H1 (cell line): ENCODE measurements around the gene SYDE1. TPM values are rescaled to one million over a fixed set of nuclear protein-coding genes. Genes with fewer than 3 reads are reported as not detected.

Experiments used
- CTCF ChIA-PET: fragments of 300-600 bp; sonication (Branson Sonifier 250); formaldehyde crosslinking; loops from one replicate; lab custom pipeline; 2021; ENCODE audit not compliant: partially characterized antibody; lab: Charles Lee
- POLR2A ChIA-PET: fragments of 300-600 bp; sonication (Branson Sonifier 250); formaldehyde crosslinking; loops from one replicate; lab custom pipeline; 2021; ENCODE audit warnings: inconsistent platforms; ENCODE audit not compliant: partially characterized antibody; lab: Charles Lee
- DNase-seq, 2 experiments: peaks; one replicate each; pipeline versions ENCODE4 v3.0.0 to v3.0.0-alpha.2; 2010 to 2022; ENCODE audit warnings: low spot score in 2 of 2, low read depth in 1 of 2, mixed read lengths in 1 of 2
- FAIRE-seq: peaks from 2 replicates; lab custom pipeline; 2011; peaks lifted over from hg19 to GRCh38; lab: Jason Lieb, UNC
- H2AFZ ChIP-seq: 2 replicates; pipeline ENCODE4 v1.8.1; 2012; ENCODE audit warnings: low read length, inconsistent platforms
- H2AK5ac ChIP-seq: 2 replicates; pipeline ENCODE4 v1.6.1; 2013; ENCODE audit warnings: low read depth, low read length
- H2BK120ac ChIP-seq: replicated peaks from 2 replicates; pipeline ENCODE3; 2013; ENCODE audit warnings: low read depth, low read length, inconsistent platforms
- H2BK12ac ChIP-seq: 2 replicates; pipeline ENCODE4 v1.6.1; 2013; ENCODE audit warnings: low read depth, low read length
- H2BK15ac ChIP-seq: 2 replicates; pipeline ENCODE4 v1.6.1; 2013; ENCODE audit warnings: low read length
- H2BK20ac ChIP-seq: 2 replicates; pipeline ENCODE4 v1.6.1; 2013; ENCODE audit warnings: low read length
- H2BK5ac ChIP-seq: 2 replicates; pipeline ENCODE4 v1.6.1; 2013; ENCODE audit warnings: low read depth, low read length
- H3K14ac ChIP-seq: 2 replicates; pipeline ENCODE4 v1.6.1; 2013; ENCODE audit warnings: inconsistent platforms; ENCODE audit not compliant: insufficient read length
- H3K18ac ChIP-seq: 2 replicates; pipeline ENCODE4 v1.6.1; 2013; ENCODE audit warnings: low read length; ENCODE audit errors: extremely low read depth
- H3K23ac ChIP-seq: 2 replicates; pipeline ENCODE4 v1.6.1; 2013; ENCODE audit warnings: inconsistent platforms; ENCODE audit not compliant: insufficient read length
- H3K23me2 ChIP-seq: 2 replicates; pipeline ENCODE4 v1.6.1; 2013; ENCODE audit warnings: low read depth, low read length
- H3K27ac ChIP-seq: 2 replicates; pipeline ENCODE4 v1.6.1; 2011; ENCODE audit warnings: low read depth, low read length, inconsistent platforms
- H3K27me3 ChIP-seq, 4 experiments: replicated peaks in 1 of 4; 1 replicate in 1 of 4; 2 replicates in 3 of 4; pipeline versions ENCODE4 v1.6.1 to v1.8.1; 2011 to 2013; ENCODE audit warnings: low read length in 3 of 4, mild to moderate bottlenecking in 3 of 4, inconsistent platforms in 2 of 4, mixed read lengths in 2 of 4, moderate library complexity in 1 of 4; ENCODE audit not compliant: control insufficient read depth in 3 of 4, insufficient read depth in 3 of 4; ENCODE audit errors: extremely low read depth in 1 of 4
- H3K36me3 ChIP-seq, 4 experiments: 2 replicates each; pipeline versions ENCODE4 v1.6.1 to v1.8.1; 2011 to 2013; ENCODE audit warnings: mild to moderate bottlenecking in 4 of 4, low read length in 3 of 4, moderate library complexity in 2 of 4, control low read depth in 1 of 4, inconsistent platforms in 1 of 4; ENCODE audit not compliant: insufficient read depth in 4 of 4, control insufficient read depth in 2 of 4
- H3K4ac ChIP-seq: replicated peaks from 2 replicates; pipeline ENCODE3; 2013; ENCODE audit warnings: low read length, low read depth, mixed read lengths, inconsistent platforms; ENCODE audit not compliant: insufficient read length
- H3K4me1 ChIP-seq, 4 experiments: replicated peaks in 1 of 4; 1 replicate in 1 of 4; 2 replicates in 3 of 4; pipeline versions ENCODE4 v1.6.1 to v1.8.1; 2011 to 2013; ENCODE audit warnings: low read length in 3 of 4, inconsistent platforms in 2 of 4, mixed read lengths in 1 of 4; ENCODE audit not compliant: insufficient read depth in 4 of 4, control insufficient read depth in 3 of 4
- H3K4me2 ChIP-seq, 2 experiments: 2 replicates each; pipeline versions ENCODE4 v1.6.1 to v1.8.1; 2011 to 2013; ENCODE audit warnings: low read depth in 2 of 2, low read length in 2 of 2, control low read depth in 1 of 2, inconsistent platforms in 1 of 2, mild to moderate bottlenecking in 1 of 2; ENCODE audit not compliant: insufficient read depth in 1 of 2
- H3K4me3 ChIP-seq, 4 experiments: fragments of 200-600, 300-600 bp in 1 of 4; sonication (generic), shearing (Covaris generic), sonication (Bioruptor Twin) in 1 of 4; 2 replicates each; pipeline versions ENCODE4 v1.5.1 to v1.8.1; 2011 to 2016; ENCODE audit warnings: low read length in 4 of 4, low read depth in 3 of 4, control low read depth in 2 of 4, inconsistent platforms in 2 of 4, mild to moderate bottlenecking in 2 of 4, mixed read lengths in 1 of 4, moderate library complexity in 1 of 4; ENCODE audit not compliant: insufficient read depth in 2 of 4; ENCODE audit errors: extremely low read depth in 1 of 4
- H3K56ac ChIP-seq: replicated peaks from 2 replicates; pipeline ENCODE3; 2013; ENCODE audit warnings: low read depth, mild to moderate bottlenecking, mixed read lengths, low read length, inconsistent platforms; ENCODE audit not compliant: insufficient read length
- H3K79me1 ChIP-seq: 2 replicates; pipeline ENCODE4 v1.6.1; 2013; ENCODE audit warnings: low read depth, low read length, control low read depth
- H3K79me2 ChIP-seq, 2 experiments: 2 replicates each; pipeline versions ENCODE4 v1.6.1 to v1.8.1; 2012 to 2013; ENCODE audit warnings: low read length in 2 of 2, mild to moderate bottlenecking in 2 of 2, inconsistent platforms in 1 of 2; ENCODE audit not compliant: insufficient read depth in 2 of 2, control insufficient read depth in 1 of 2
- H3K9ac ChIP-seq, 4 experiments: replicated peaks in 1 of 4; 1 replicate in 1 of 4; 2 replicates in 3 of 4; pipeline versions ENCODE4 v1.6.1 to v1.8.1; 2011 to 2013; ENCODE audit warnings: low read depth in 3 of 4, low read length in 3 of 4, control low read depth in 2 of 4, mild to moderate bottlenecking in 2 of 4, moderate library complexity in 2 of 4, inconsistent platforms in 1 of 4; ENCODE audit errors: extremely low read depth in 1 of 4
- H3K9me3 ChIP-seq, 2 experiments: 2 replicates each; pipeline versions ENCODE4 v1.6.1 to v1.8.1; 2012 to 2013; ENCODE audit warnings: mild to moderate bottlenecking in 2 of 2, moderate library complexity in 2 of 2, control low read depth in 1 of 2, inconsistent platforms in 1 of 2, low read depth in 1 of 2, low read length in 1 of 2, mixed read lengths in 1 of 2; ENCODE audit not compliant: insufficient read depth in 2 of 2
- H4K20me1 ChIP-seq, 2 experiments: replicated peaks in 1 of 2; 2 replicates each; pipeline versions ENCODE3 to v1.8.1; 2011 to 2013; ENCODE audit warnings: inconsistent platforms in 2 of 2, low read length in 2 of 2, mild to moderate bottlenecking in 1 of 2; ENCODE audit not compliant: insufficient read depth in 2 of 2, control insufficient read depth in 1 of 2
- H4K5ac ChIP-seq: 2 replicates; pipeline ENCODE4 v1.6.1; 2013; ENCODE audit warnings: low read length, low read depth, mixed read lengths, inconsistent platforms; ENCODE audit not compliant: insufficient read length
- H4K8ac ChIP-seq: 2 replicates; pipeline ENCODE4 v1.8.0; 2013; ENCODE audit warnings: mild to moderate bottlenecking, moderate library complexity, low read length, inconsistent platforms; ENCODE audit not compliant: insufficient read depth; ENCODE audit errors: extremely low read depth
- H4K91ac ChIP-seq: replicated peaks from 2 replicates; pipeline ENCODE3; 2013; ENCODE audit warnings: low read length, mixed read lengths, inconsistent platforms; ENCODE audit not compliant: insufficient read length
- ATF2 ChIP-seq: IDR thresholded peaks from 2 replicates; pipeline ENCODE4 v1.6.1; 2012; ENCODE audit warnings: low read length, inconsistent platforms
- EGR1 ChIP-seq: IDR thresholded peaks from 2 replicates; pipeline ENCODE4 v1.6.1; 2011; ENCODE audit warnings: low read depth, low read length, borderline replicate concordance
- GTF2F1 ChIP-seq: IDR thresholded peaks from 2 replicates; pipeline ENCODE4 v1.6.1; 2012; ENCODE audit warnings: low read depth, low read length, improper control_type of control experiment, borderline replicate concordance
- JUN ChIP-seq: IDR thresholded peaks from 2 replicates; pipeline ENCODE4 v1.6.1; 2011; ENCODE audit warnings: low read depth, mild to moderate bottlenecking, improper control_type of control experiment, low read length
- RNF2 ChIP-seq: fragments of 200-900, 300-1000 bp; sonication (generic); IDR thresholded peaks from 2 replicates; pipeline ENCODE4 v1.7.1; 2016; ENCODE audit warnings: borderline replicate concordance, low read depth, mild to moderate bottlenecking, antibody characterized with exemption, low read length; ENCODE audit not compliant: poor library complexity, severe bottlenecking; ENCODE audit errors: missing control alignments
- RXRA ChIP-seq: IDR thresholded peaks from 2 replicates; pipeline ENCODE4 v1.6.1; 2011; ENCODE audit warnings: low read depth, mild to moderate bottlenecking, low read length, moderate library complexity; ENCODE audit not compliant: insufficient read depth
- SIRT6 ChIP-seq: IDR thresholded peaks from one replicate; pipeline ENCODE4 v1.7.1; 2012; ENCODE audit warnings: low read length, inconsistent platforms
- SP2 ChIP-seq: IDR thresholded peaks from 2 replicates; pipeline ENCODE4 v1.6.1; 2012; ENCODE audit warnings: mild to moderate bottlenecking, low read length, inconsistent platforms
- TAF1 ChIP-seq: IDR thresholded peaks from 2 replicates; pipeline ENCODE4 v1.6.1; 2011; ENCODE audit warnings: mild to moderate bottlenecking, low read depth, low read length
- TAF7 ChIP-seq: optimal IDR thresholded peaks from 2 replicates; pipeline ENCODE3; 2011; ENCODE audit warnings: low read depth, mild to moderate bottlenecking, inconsistent platforms, low read length, moderate library complexity, borderline replicate concordance
- TBP ChIP-seq: IDR thresholded peaks from 2 replicates; pipeline ENCODE4 v1.6.1; 2011; ENCODE audit warnings: low read depth, low read length, improper control_type of control experiment
- WGBS, 2 experiments: shearing (Covaris generic) in 1 of 2; methylation state at CpG; one replicate each; pipeline versions ENCODE4 v1.1.6 to v1.1.7; 2013 to 2015; ENCODE audit warnings: low lambda C conversion rate in 2 of 2, mixed read lengths in 2 of 2, inconsistent platforms in 1 of 2, low coverage in 1 of 2, missing lambda C conversion rate in 1 of 2; ENCODE audit not compliant: insufficient replicate concordance in 2 of 2, insufficient coverage in 1 of 2, insufficient read length in 1 of 2; ENCODE audit errors: extremely low coverage in 1 of 2, missing lambda C conversion rate in 1 of 2; 5-methylcytosine and 5-hydroxymethylcytosine counted together
- polyA plus RNA-seq, 7 experiments: library from polyadenylated mRNA; depleted of rRNA in 3 of 7; stranded (reverse) in 5 of 7; unstranded in 2 of 7; fragments of >200 nt in 5 of 7; fragments of 200-250 nt in 2 of 7; gene quantifications; 1 replicate in 5 of 7; 2 replicates in 1 of 7; 4 replicates in 1 of 7; pipeline versions ENCODE4 v1.2.1 to v1.2.3, GENCODE V29; 2011 to 2013; ENCODE audit warnings: missing spikeins in 2 of 7, mixed read lengths in 2 of 7
- total RNA-seq: library from RNA; stranded (reverse); fragmentation: NEBNext Ultra II Directional; extraction: Animal tissue kit (Norgen Biotek cat#: 25700); gene quantifications from 2 replicates; pipeline ENCODE4 v1.2.1, GENCODE V29; 2021

SYDE1 gene
- total and polyA plus RNA-seq, 2 of the 8 experiments (the other 6 are each of a cell fraction or from before 2014, with no cell fraction given): 12.0 to 16.8 TPM

- Histone ChIP-seq H2AK5ac (no peak overlapping the region), H3K36me3 (peaks cover 29 to 69% (median 55%) of the 10 kb centered on the region in 4 experiments), H3K27me3 (no peaks in the 10 kb centered on the region), H3K56ac (no peak overlapping the region), H3K4ac (no peak overlapping the region), H2BK15ac (no peak overlapping the region), H2BK20ac (no peak overlapping the region), H3K4me3 (no peak overlapping the region), H4K91ac (no peak overlapping the region), H3K9ac (no peak overlapping the region), H3K27ac (no peak overlapping the region), H2AFZ (no peak overlapping the region), H3K9me3 (peaks cover 4 to 7% of the 10 kb centered on the region in 2 experiments; a peak in 1 of 4 replicates), H3K79me2 (no peaks in the 10 kb centered on the region), H3K79me1 (no peaks in the 10 kb centered on the region), H4K20me1 (peaks cover 2 to 9% of the 10 kb centered on the region in 2 experiments), H3K18ac (no peak overlapping the region), H2BK12ac (no peak overlapping the region), H3K23ac (no peak overlapping the region), H3K4me2 (no peak overlapping the region), H4K8ac (no peak overlapping the region), H4K5ac (no peak overlapping the region), H2BK5ac (no peak overlapping the region), H3K23me2 (no peaks in the 10 kb centered on the region), H3K14ac (no peak overlapping the region), H3K4me1 (no peaks in the 10 kb centered on the region), H2BK120ac (no peak overlapping the region)
- no peak for FAIRE-seq
- CTCF ChIA-PET: interaction anchor here (1.2 to 1.3 kb wide), 2 partner anchors 16 to 37 kb away, joined by 3 to 4 read pairs; no protein-coding TSS in a partner anchor
- POLR2A ChIA-PET: interaction anchor here (1.0 to 7.9 kb wide), 5 partner anchors 8 to 40 kb away, joined by 3 to 67 read pairs (median 4); partner anchors contain the start of gene SYDE1
- WGBS, 2 experiments: 93% methylated on average over 12 of the region's 12 CpGs; no CpG with 5 or more reads in 1 of the 2 experiments
- no peak for DNase-seq
- no peak for TF ChIP-seq EGR1
- TF ChIP-seq TAF7: no peak
- TF ChIP-seq RXRA: no peak
- no peak for TF ChIP-seq TAF1
- no peak for TF ChIP-seq RNF2
- TF ChIP-seq SIRT6: no peak
- TF ChIP-seq JUN: no peak
- no peak for TF ChIP-seq TBP
- TF ChIP-seq ATF2: no peak
- TF ChIP-seq SP2: no peak
- no peak for TF ChIP-seq GTF2F1
Measured at GRCh38 chr19:15116856-15117255, 9.7 kb downstream of the SYDE1 start.
